Measurements from ENCODE around the gene CGNL1.

Gene CGNL1

DNA sequence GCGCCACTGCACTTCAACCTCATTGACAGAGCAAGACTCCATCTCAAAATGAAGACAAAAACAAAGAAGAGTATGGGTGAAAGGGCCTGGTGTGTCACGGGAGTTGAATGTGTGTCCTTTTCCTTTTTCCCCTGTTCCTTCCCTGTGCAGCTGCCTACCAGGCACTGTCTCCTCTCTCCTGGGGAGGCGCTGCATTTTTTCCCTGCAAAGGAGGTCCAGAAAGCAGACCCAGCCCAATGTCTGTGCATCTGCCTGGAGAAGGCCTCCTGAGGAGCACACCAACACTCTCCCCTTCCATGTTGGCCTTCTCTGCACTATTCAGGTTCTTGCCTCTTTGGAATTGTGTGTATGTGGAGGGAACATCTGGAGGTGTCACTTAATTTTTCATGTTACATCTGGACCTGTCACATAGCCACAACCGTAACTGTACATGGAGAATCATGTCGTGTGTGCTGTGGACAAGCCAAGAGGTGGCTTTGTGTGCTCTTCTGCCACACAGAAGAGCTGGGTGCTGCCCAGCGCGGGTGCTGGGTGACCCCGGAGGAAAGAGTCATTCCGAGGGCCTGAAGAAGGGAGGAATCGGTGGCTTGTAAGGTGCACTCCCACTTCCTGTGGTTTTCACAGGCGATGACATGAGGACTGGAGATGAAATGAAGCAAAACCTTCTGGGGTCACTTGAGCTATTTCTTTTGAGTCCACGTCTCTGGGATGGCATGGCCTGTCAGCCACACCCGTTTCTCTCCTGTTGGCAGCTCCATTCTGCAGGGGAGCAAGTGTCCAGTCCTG, 46.5 kb upstream of the CGNL1 start:
- H3F3A ChIP-seq (ENCODE audit: insufficient read depth, low read length): no peaks in the 10 kb centered on the region
- no peak for TF ChIP-seq EZH2 (optimal IDR thresholded peaks at IDR 0.05; ENCODE audit: low read depth, low read length)
- no peak for TF ChIP-seq EZH2phosphoT487 (IDR thresholded peaks at IDR 0.05; ENCODE audit: low read length)
- no peak for TF ChIP-seq CTCF (IDR thresholded peaks at IDR 0.05; ENCODE audit: low read length)
- H3K79me2 ChIP-seq (ENCODE audit: low read length): no peaks in the 10 kb centered on the region
- H3K4me3 ChIP-seq (ENCODE audit: low read length): no peak overlapping the region
- no peaks in the 10 kb centered on the region for H3K27me3 ChIP-seq (replicated peaks; ENCODE audit: insufficient read depth, low read length)
- no peaks in the 10 kb centered on the region for H3K36me3 ChIP-seq (replicated peaks; ENCODE audit: insufficient read depth, low read length)
- no peak for DNase-seq
- H3K27ac ChIP-seq (ENCODE audit: low read length): no peak overlapping the region
- no peak overlapping the region for H3K9ac ChIP-seq (ENCODE audit: low read length)
- no peak overlapping the region for H3K4me2 ChIP-seq (ENCODE audit: low read depth, low read length)
- no peaks in the 10 kb centered on the region for H4K20me1 ChIP-seq (ENCODE audit: insufficient read depth, low read length)
- H3K9me2 ChIP-seq (replicated peaks; ENCODE audit: insufficient read depth, low read length): no peaks in the 10 kb centered on the region
- H3K4me1 ChIP-seq (ENCODE audit: low read length): no peaks in the 10 kb centered on the region
- H2AFZ ChIP-seq (ENCODE audit: low read length): no peak overlapping the region
- H3K9me3 ChIP-seq (replicated peaks; ENCODE audit: insufficient read depth, low read length): no peaks in the 10 kb centered on the region

DNA sequence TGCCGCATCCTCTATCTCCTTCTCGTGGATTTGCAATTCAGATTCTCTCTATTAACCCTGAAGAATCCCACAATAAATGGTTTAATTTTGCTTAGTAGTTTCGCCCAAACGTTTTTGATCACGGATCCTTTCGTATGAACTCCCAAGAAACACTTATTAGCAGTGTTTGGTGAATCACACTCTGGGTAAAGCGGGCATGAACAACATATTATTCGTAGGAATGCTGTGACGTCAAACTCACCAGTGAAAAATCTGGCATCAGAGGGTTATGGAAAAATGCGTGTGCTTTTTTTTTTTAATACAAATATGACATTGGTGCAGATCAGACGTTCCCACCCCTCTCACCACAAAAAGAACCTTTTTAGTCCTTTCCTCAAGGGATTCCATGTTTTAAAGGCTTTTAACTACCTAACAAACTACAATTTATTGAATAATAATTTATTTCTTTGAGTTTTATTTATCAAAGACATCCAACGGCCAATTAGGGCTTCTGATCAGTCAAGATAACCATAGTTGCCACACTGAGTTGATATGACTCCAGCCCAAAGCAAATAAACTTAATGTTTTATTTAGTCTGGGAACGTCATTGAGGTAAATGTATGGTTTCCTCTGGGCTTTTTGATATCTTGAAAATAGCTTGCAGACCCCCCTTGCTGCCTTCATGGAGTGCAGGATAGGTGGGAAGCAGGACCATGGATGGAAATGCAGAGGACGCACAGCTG, 45.5 kb upstream of the CGNL1 start:
- Histone ChIP-seq H3K4me3 (ENCODE audit: low read length) (no peak overlapping the region), H4K20me1 (ENCODE audit: insufficient read depth, low read length) (no peaks in the 10 kb centered on the region), H3K27me3 (replicated peaks; ENCODE audit: insufficient read depth, low read length) (no peaks in the 10 kb centered on the region), H3K27ac (ENCODE audit: low read length) (no peak overlapping the region), H3K9me3 (replicated peaks; ENCODE audit: insufficient read depth, low read length) (no peaks in the 10 kb centered on the region), H3K9ac (ENCODE audit: low read length) (no peak overlapping the region), H2AFZ (ENCODE audit: low read length) (no peak overlapping the region), H3K4me1 (ENCODE audit: low read length) (no peaks in the 10 kb centered on the region), H3F3A (ENCODE audit: insufficient read depth, low read length) (no peaks in the 10 kb centered on the region), H3K36me3 (replicated peaks; ENCODE audit: insufficient read depth, low read length) (no peaks in the 10 kb centered on the region), H3K4me2 (ENCODE audit: low read depth, low read length) (no peak overlapping the region), H3K79me2 (ENCODE audit: low read length) (no peaks in the 10 kb centered on the region), H3K9me2 (replicated peaks; ENCODE audit: insufficient read depth, low read length) (no peaks in the 10 kb centered on the region)
- no peak for DNase-seq
- TF ChIP-seq EZH2 (optimal IDR thresholded peaks at IDR 0.05; ENCODE audit: low read depth, low read length) (no peak), EZH2phosphoT487 (IDR thresholded peaks at IDR 0.05; ENCODE audit: low read length) (no peak), CTCF (IDR thresholded peaks at IDR 0.05; ENCODE audit: low read length) (no peak)

DNA sequence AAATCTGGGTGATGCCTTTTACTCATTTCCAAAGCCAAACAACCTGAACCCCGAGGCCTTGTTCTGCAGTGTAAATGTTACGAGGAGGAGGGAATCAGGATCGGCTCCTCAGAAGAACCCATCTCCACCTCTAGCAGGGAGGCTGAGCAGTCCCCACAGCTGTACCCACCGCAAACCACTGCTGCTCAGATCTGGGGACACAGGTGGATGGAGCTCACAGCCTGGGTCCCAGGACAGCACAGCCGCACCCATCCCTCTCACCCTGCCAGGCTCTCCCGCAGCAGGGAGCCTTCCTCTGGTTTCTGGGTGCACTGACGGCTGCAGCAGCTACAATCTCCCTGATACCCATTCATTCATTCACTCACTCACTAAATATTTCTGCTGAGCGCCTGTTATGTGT, 44.0 kb upstream of the CGNL1 start:
- DNase-seq: no peak
- no peaks in the 10 kb centered on the region for H3K27me3 ChIP-seq (replicated peaks; ENCODE audit: insufficient read depth, low read length)
- no peak overlapping the region for H3K4me2 ChIP-seq (ENCODE audit: low read depth, low read length)
- no peaks in the 10 kb centered on the region for H3F3A ChIP-seq (ENCODE audit: insufficient read depth, low read length)
- H4K20me1 ChIP-seq (ENCODE audit: insufficient read depth, low read length): no peaks in the 10 kb centered on the region
- no peaks in the 10 kb centered on the region for H3K4me1 ChIP-seq (ENCODE audit: low read length)
- no peaks in the 10 kb centered on the region for H3K9me3 ChIP-seq (replicated peaks; ENCODE audit: insufficient read depth, low read length)
- H3K79me2 ChIP-seq (ENCODE audit: low read length): no peaks in the 10 kb centered on the region
- H3K9ac ChIP-seq (ENCODE audit: low read length): no peak overlapping the region
- H2AFZ ChIP-seq (ENCODE audit: low read length): no peak overlapping the region
- no peak for TF ChIP-seq CTCF (IDR thresholded peaks at IDR 0.05; ENCODE audit: low read length)
- TF ChIP-seq EZH2phosphoT487 (IDR thresholded peaks at IDR 0.05; ENCODE audit: low read length): no peak
- no peaks in the 10 kb centered on the region for H3K36me3 ChIP-seq (replicated peaks; ENCODE audit: insufficient read depth, low read length)
- no peaks in the 10 kb centered on the region for H3K9me2 ChIP-seq (replicated peaks; ENCODE audit: insufficient read depth, low read length)
- no peak overlapping the region for H3K27ac ChIP-seq (ENCODE audit: low read length)
- H3K4me3 ChIP-seq (ENCODE audit: low read length): no peak overlapping the region
